Hematopoietic multipotent progenitor cell treated with erythropoietin and hydrocortisone succinate and interleukin-3 and kit ligand, for 15 days (in vitro differentiated cells): ENCODE measurements around the gene C1QTNF2.

Experiments
- DNase-seq: peaks from one replicate; pipeline ENCODE4 v3.0.0-alpha.2; 2015; ENCODE audit warnings: low spot score

Gene C1QTNF2

GRCh38 chr5:160371294-160371693, 868 bp upstream of the C1QTNF2 start:
- DNase-seq: no peak

- no peak for DNase-seq
Observed at GRCh38 chr5:160370713-160371034, 248 bp upstream of the C1QTNF2 start.

- no peak for DNase-seq
Observed at GRCh38 chr5:160367885-160368284, 2.5 kb downstream of the C1QTNF2 start.

GRCh38 chr5:160367261-160367660, 3.2 kb downstream of the C1QTNF2 start:
- no peak for DNase-seq

GRCh38 chr5:160366230-160366629, 4.2 kb downstream of the C1QTNF2 start:
- DNase-seq: no peak

- no peak for DNase-seq
Observed at GRCh38 chr5:160363660-160364395, 6.6 kb downstream of the C1QTNF2 start.

GRCh38 chr5:160363211-160363610, 7.2 kb downstream of the C1QTNF2 start:
- no peak for DNase-seq

GRCh38 chr5:160361624-160362228, 8.7 kb downstream of the C1QTNF2 start:
- no peak for DNase-seq

GRCh38 chr5:160360310-160360709, 10.1 kb downstream of the C1QTNF2 start:
- no peak for DNase-seq

GRCh38 chr5:160359816-160360215, 10.6 kb downstream of the C1QTNF2 start:
- DNase-seq: no peak

GRCh38 chr5:160359242-160359641, 11.2 kb downstream of the C1QTNF2 start:
- no peak for DNase-seq

- no peak for DNase-seq
Observed at GRCh38 chr5:160357861-160358411, 12.5 kb downstream of the C1QTNF2 start.

- DNase-seq: no peak
Observed at GRCh38 chr5:160357394-160357793, 13.0 kb downstream of the C1QTNF2 start.

GRCh38 chr5:160356550-160357347, 13.7 kb downstream of the C1QTNF2 start:
- DNase-seq: no peak

- no peak for DNase-seq
Observed at GRCh38 chr5:160354666-160355065, 15.8 kb downstream of the C1QTNF2 start.

- DNase-seq: no peak
Observed at GRCh38 chr5:160353379-160353778, 17.0 kb downstream of the C1QTNF2 start.

GRCh38 chr5:160352308-160352707, 18.1 kb downstream of the C1QTNF2 start:
- DNase-seq: no peak

- no peak for DNase-seq
Observed at GRCh38 chr5:160349935-160350303, 20.5 kb downstream of the C1QTNF2 start.

GRCh38 chr5:160349249-160349934, 21.0 kb downstream of the C1QTNF2 start:
- DNase-seq: no peak

- peak; percentile 16 for DNase-seq
Observed at GRCh38 chr5:160348080-160348479, 22.3 kb downstream of the C1QTNF2 start.

- no peak for DNase-seq
Observed at GRCh38 chr5:160347448-160347847, 23.0 kb downstream of the C1QTNF2 start.

- DNase-seq: no peak
Observed at GRCh38 chr5:160342413-160342941, 27.9 kb downstream of the C1QTNF2 start.
